WERI-Rb-1 (cell line): ENCODE measurements around the gene HFM1.
"Not testable (repeated sequence)": the region's sequence is repeated elsewhere in the genome, so short reads cannot be mapped to it uniquely, and the experiment has no call there.

Source experiments
- DNase-seq: peaks from one replicate; pipeline ENCODE4 v3.0.0-alpha.2; 2020
- H3K27ac ChIP-seq: fragments of 250-450 bp; sonication (Bioruptor Pico); 2 replicates; pipeline ENCODE4 v1.5.1; 2020; ENCODE audit warnings: mild to moderate bottlenecking, moderate library complexity
- H3K27me3 ChIP-seq: fragments of 250-450 bp; sonication (Bioruptor Pico); 2 replicates; pipeline ENCODE4 v1.5.1; 2021; ENCODE audit warnings: mild to moderate bottlenecking, low read depth, moderate library complexity; ENCODE audit not compliant: insufficient read depth, severe bottlenecking
- H3K36me3 ChIP-seq: fragments of 250-450 bp; sonication (Bioruptor Pico); 2 replicates; pipeline ENCODE4 v1.5.1; 2020; ENCODE audit warnings: mild to moderate bottlenecking, moderate library complexity
- H3K4me3 ChIP-seq: 2 replicates; pipeline ENCODE4 v1.5.1; 2011; ENCODE audit warnings: low read depth, mild to moderate bottlenecking, control low read depth, low read length
- H3K9me3 ChIP-seq: fragments of 250-450 bp; sonication (Bioruptor Pico); 2 replicates; pipeline ENCODE4 v1.5.1; 2021; ENCODE audit warnings: mild to moderate bottlenecking, moderate library complexity; ENCODE audit not compliant: severe bottlenecking
- TF ChIP-seq, protein P1 (sequence below): IDR thresholded peaks from 2 replicates; pipeline ENCODE4 v1.5.1; 2011; ENCODE audit warnings: low read depth, mild to moderate bottlenecking, control low read depth, inconsistent platforms, low read length

The HFM1 gene

DNA sequence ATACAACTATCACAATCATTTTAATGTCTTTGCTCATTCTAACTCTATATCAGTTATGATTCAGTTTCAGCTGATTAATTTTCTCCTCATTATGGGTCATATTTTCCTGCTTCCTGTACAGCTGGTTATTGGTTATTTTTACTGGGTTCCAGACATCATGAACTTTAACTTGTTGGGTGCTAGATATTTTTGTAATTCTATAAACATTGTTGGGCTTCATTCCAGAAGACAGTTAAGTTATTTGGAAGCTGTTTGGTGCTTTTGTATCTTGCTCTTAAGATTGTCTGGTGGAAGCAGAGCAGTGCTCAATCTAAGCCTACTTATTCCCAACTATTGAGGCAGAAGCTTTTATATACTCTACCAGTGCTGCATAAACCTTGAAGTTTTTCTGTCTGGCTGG is 34.4 kb upstream of the HFM1 start:
- Histone ChIP-seq H3K27me3 (no peaks in the 10 kb centered on the region), H3K36me3 (no peaks in the 10 kb centered on the region), H3K27ac (no peak overlapping the region), H3K4me3 (no peak overlapping the region), H3K9me3 (peaks cover 2% of the 10 kb centered on the region)
- TF ChIP-seq, protein P1, sequence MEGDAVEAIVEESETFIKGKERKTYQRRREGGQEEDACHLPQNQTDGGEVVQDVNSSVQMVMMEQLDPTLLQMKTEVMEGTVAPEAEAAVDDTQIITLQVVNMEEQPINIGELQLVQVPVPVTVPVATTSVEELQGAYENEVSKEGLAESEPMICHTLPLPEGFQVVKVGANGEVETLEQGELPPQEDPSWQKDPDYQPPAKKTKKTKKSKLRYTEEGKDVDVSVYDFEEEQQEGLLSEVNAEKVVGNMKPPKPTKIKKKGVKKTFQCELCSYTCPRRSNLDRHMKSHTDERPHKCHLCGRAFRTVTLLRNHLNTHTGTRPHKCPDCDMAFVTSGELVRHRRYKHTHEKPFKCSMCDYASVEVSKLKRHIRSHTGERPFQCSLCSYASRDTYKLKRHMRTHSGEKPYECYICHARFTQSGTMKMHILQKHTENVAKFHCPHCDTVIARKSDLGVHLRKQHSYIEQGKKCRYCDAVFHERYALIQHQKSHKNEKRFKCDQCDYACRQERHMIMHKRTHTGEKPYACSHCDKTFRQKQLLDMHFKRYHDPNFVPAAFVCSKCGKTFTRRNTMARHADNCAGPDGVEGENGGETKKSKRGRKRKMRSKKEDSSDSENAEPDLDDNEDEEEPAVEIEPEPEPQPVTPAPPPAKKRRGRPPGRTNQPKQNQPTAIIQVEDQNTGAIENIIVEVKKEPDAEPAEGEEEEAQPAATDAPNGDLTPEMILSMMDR, result no peak
- DNase-seq, result no peak

GRCh38 chr1:91428182-91428798 is 23.7 kb upstream of the HFM1 start:
- DNase-seq, result no peak
- H3K9me3 ChIP-seq, result no peaks in the 10 kb centered on the region
- H3K36me3 ChIP-seq, result no peaks in the 10 kb centered on the region
- no peaks in the 10 kb centered on the region for H3K27me3 ChIP-seq
- H3K27ac ChIP-seq, result no peak overlapping the region
- TF ChIP-seq, protein P1, result no peak
- H3K4me3 ChIP-seq, result no peak overlapping the region

- Histone ChIP-seq H3K4me3 (no peak overlapping the region), H3K27ac (no peak overlapping the region), H3K9me3 (no peaks in the 10 kb centered on the region), H3K27me3 (no peaks in the 10 kb centered on the region), H3K36me3 (no peaks in the 10 kb centered on the region)
- TF ChIP-seq, protein P1, result no peak
- no peak for DNase-seq
Measured at GRCh38 chr1:91427741-91428140, 23.1 kb upstream of the HFM1 start.

DNA sequence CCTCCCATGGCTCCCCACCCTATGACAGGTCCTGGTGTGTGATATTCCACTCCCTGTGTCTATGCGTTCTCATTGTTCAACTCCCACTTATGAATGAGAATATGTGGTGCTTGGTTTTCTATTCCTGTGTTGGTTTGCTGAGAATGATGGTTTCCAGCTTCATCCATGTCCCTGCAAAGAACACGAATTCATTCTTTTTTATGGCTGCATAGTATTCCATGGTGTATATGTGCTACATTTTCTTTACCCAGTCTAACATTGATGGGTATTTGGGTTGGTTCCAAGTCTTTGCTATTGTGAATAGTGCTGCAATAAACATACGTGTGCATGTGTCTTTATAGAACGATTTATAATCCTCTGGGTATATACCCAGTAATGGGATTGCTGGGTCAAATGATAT is 17.9 kb upstream of the HFM1 start:
- not testable (repeated sequence) for DNase-seq, H3K27me3 ChIP-seq, H3K27ac ChIP-seq, H3K9me3 ChIP-seq, H3K36me3 ChIP-seq, H3K4me3 ChIP-seq

- Histone ChIP-seq H3K9me3 (no peaks in the 10 kb centered on the region), H3K27ac (no peak overlapping the region), H3K36me3 (no peaks in the 10 kb centered on the region), H3K4me3 (no peak overlapping the region), H3K27me3 (no peaks in the 10 kb centered on the region)
- DNase-seq, result no peak
- TF ChIP-seq, protein P1, result no peak
Measured at GRCh38 chr1:91412371-91412770, 7.7 kb upstream of the HFM1 start.

DNA sequence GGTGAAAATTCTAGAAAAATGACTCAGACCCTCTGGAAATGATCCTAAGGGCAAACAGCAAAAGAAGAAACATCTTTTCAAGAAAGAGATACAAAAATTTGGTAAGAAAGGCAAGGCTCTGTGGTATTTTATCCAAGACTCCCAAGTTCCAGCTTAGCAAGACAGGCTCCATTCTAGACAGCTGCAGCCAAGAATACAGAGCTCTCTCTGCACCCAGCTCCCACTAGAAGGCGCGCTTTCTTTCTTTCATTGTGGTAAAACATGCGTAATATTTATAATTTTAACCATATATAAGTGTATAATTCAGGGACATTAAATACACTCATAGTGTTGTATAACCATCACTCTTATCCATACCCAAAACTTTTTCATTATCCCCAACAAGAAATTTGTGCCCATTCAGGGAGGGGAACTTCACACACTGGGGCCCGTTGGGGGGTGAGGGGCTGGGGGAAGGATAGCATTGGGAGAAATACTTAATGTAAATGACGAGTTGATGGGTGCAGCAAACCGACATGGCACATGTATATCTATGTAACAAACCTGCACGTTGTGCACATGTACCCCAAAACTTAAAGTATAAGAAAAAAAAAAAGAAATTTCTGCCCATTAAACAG is 2.2 kb upstream of the HFM1 start:
- Histone ChIP-seq H3K36me3 (no peaks in the 10 kb centered on the region), H3K9me3 (no peaks in the 10 kb centered on the region), H3K4me3 (no peak overlapping the region), H3K27me3 (no peaks in the 10 kb centered on the region), H3K27ac (no peak overlapping the region)
- TF ChIP-seq, protein P1, result no peak
- DNase-seq, result no peak
